K562 (cell line): ENCODE measurements around the gene RPF1. TPM values are rescaled to one million over a fixed set of nuclear protein-coding genes. Genes with fewer than 3 reads are reported as not detected.
A peak's percentile ranks its signal among the peaks of the same experiment; 100 is the strongest.

Source experiments
- ATF1 ChIP-seq, 2 experiments: fragments of 450-650 bp in 1 of 2; IDR thresholded peaks; 2 replicates each; pipeline ENCODE4 v1.6.1; 2016; ENCODE audit warnings: missing compliant biosample characterization in 1 of 2, missing genetic modification characterization in 1 of 2
- CBX5 ChIP-seq: IDR thresholded peaks from 2 replicates; pipeline ENCODE4 v1.6.1; 2014; ENCODE audit warnings: low read depth, borderline replicate concordance
- CHCHD3 ChIP-seq: fragments of 250-450 bp; sonication (Bioruptor Pico); IDR thresholded peaks from 2 replicates; pipeline ENCODE4 v2.1.2; 2022; ENCODE audit warnings: mild to moderate bottlenecking
- COPS2 ChIP-seq: fragments of 450-650 bp; conservative IDR thresholded peaks from 2 replicates; pipeline ENCODE4 v1.6.1; 2016; ENCODE audit warnings: mild to moderate bottlenecking, moderate library complexity
- FOSL1 ChIP-seq: fragments of 200-800 bp; sonication (Bioruptor generic); conservative IDR thresholded peaks from 2 replicates; pipeline ENCODE4 v1.6.1; 2016; ENCODE audit warnings: missing genetic modification characterization, missing compliant biosample characterization
- GATAD2B ChIP-seq: fragments of 450-650 bp; IDR thresholded peaks from 2 replicates; pipeline ENCODE4 v1.6.1; 2017; ENCODE audit warnings: mild to moderate bottlenecking, borderline replicate concordance
- MAX ChIP-seq: sonication (generic); formaldehyde crosslinking; IDR thresholded peaks from 2 replicates; pipeline ENCODE4 v1.9.0; 2022; ENCODE audit warnings: mild to moderate bottlenecking, missing genetic modification reagents
- NCOA1 ChIP-seq: fragments of 450-650 bp; IDR thresholded peaks from 2 replicates; pipeline ENCODE4 v1.6.1; 2016; ENCODE audit warnings: low read depth
- NFE2 ChIP-seq: IDR thresholded peaks from 2 replicates; pipeline ENCODE4 v1.6.1; 2014; ENCODE audit warnings: antibody characterized with exemption, low read depth
- POLR2B ChIP-seq: fragments of 450-650 bp; IDR thresholded peaks from 2 replicates; pipeline ENCODE4 v1.6.1; 2018; ENCODE audit warnings: low read depth; ENCODE audit not compliant: partially characterized antibody
- POLR3A ChIP-seq: IDR thresholded peaks from 2 replicates; pipeline ENCODE4 v1.6.1; 2011; ENCODE audit warnings: borderline replicate concordance, mild to moderate bottlenecking, moderate library complexity; ENCODE audit not compliant: insufficient read length, insufficient read depth; ENCODE audit errors: extremely low read depth
- RAD51 ChIP-seq: fragments of 450-650 bp; IDR thresholded peaks from 2 replicates; pipeline ENCODE4 v1.7.1; 2016; ENCODE audit warnings: low read depth, mild to moderate bottlenecking, borderline replicate concordance
- SETDB1 ChIP-seq: IDR thresholded peaks from one replicate; pipeline ENCODE4 v1.6.1; 2012; ENCODE audit warnings: low read length, control low read depth, inconsistent platforms
- SREBF2 ChIP-seq: sonication (generic); formaldehyde crosslinking; IDR thresholded peaks from 2 replicates; pipeline ENCODE4 v1.4.0; 2020; ENCODE audit warnings: mild to moderate bottlenecking, missing genetic modification reagents
- TAF1 ChIP-seq: IDR thresholded peaks from 2 replicates; pipeline ENCODE4 v1.6.1; 2011; ENCODE audit warnings: mild to moderate bottlenecking, low read length, moderate library complexity; ENCODE audit not compliant: insufficient read depth, control insufficient read depth, severe bottlenecking; ENCODE audit errors: extremely low read depth
- TBL1XR1 ChIP-seq, 2 experiments: IDR thresholded peaks; 2 replicates each; pipeline ENCODE4 v1.6.1; 2012; ENCODE audit warnings: improper control_type of control experiment in 2 of 2, low read length in 2 of 2, mild to moderate bottlenecking in 1 of 2
- TBP ChIP-seq: optimal IDR thresholded peaks from 2 replicates; pipeline ENCODE3; 2011; ENCODE audit warnings: low read depth, low read length, improper control_type of control experiment
- ZNF124 ChIP-seq: sonication (generic); formaldehyde crosslinking; IDR thresholded peaks from 2 replicates; pipeline ENCODE4 v1.8.1; 2022; ENCODE audit warnings: missing genetic modification reagents
- ZNF143 ChIP-seq: sonication (generic); formaldehyde crosslinking; IDR thresholded peaks from 2 replicates; pipeline ENCODE4 v1.9.0; 2022; ENCODE audit warnings: mild to moderate bottlenecking, missing genetic modification reagents
- ZNF146 ChIP-seq: IDR thresholded peaks from one replicate; pipeline ENCODE4 v1.6.1; 2018; ENCODE audit warnings: missing compliant biosample characterization; ENCODE audit not compliant: unreplicated experiment
- ZNF24 ChIP-seq: fragments of 450-650 bp; IDR thresholded peaks from 2 replicates; pipeline ENCODE4 v1.6.1; 2016
- ZNF263 ChIP-seq: sonication (generic); formaldehyde crosslinking; IDR thresholded peaks from 2 replicates; pipeline ENCODE4 v1.8.0; 2022; ENCODE audit warnings: mild to moderate bottlenecking, missing genetic modification reagents, borderline replicate concordance
- ZNF354B ChIP-seq: fragments of 250-450 bp; sonication (Bioruptor Pico); IDR thresholded peaks from 2 replicates; pipeline ENCODE4 v1.4.0; 2020
- ZNF444 ChIP-seq: fragments of 250-450 bp; sonication (Bioruptor Pico); IDR thresholded peaks from 2 replicates; pipeline ENCODE4 v1.4.0; 2020; ENCODE audit warnings: mild to moderate bottlenecking, moderate library complexity
- ZNF639 ChIP-seq, 2 experiments: fragments of 200-800 bp in 1 of 2; sonication (Bioruptor generic) in 1 of 2; sonication (generic) in 1 of 2; formaldehyde crosslinking in 1 of 2; IDR thresholded peaks in 1 of 2; conservative IDR thresholded peaks in 1 of 2; 2 replicates each; pipeline versions ENCODE4 v1.5.0 to v1.6.1; 2016 to 2020; ENCODE audit warnings: missing compliant biosample characterization in 1 of 2, missing genetic modification characterization in 1 of 2, missing genetic modification reagents in 1 of 2
- ZNF695 ChIP-seq: fragments of 450-650 bp; formaldehyde crosslinking; IDR thresholded peaks from 2 replicates; pipeline ENCODE4 v1.4.0; 2020; ENCODE audit warnings: mild to moderate bottlenecking, moderate library complexity
- ZNF707 ChIP-seq: fragments of 250-450 bp; sonication (Bioruptor Pico); conservative IDR thresholded peaks from 2 replicates; pipeline ENCODE4 v1.8.0; 2022; ENCODE audit warnings: inconsistent platforms, mild to moderate bottlenecking, moderate library complexity
- polyA plus RNA-seq, 8 experiments: library from polyadenylated mRNA; depleted of rRNA in 4 of 8; stranded (reverse) in 5 of 8; unstranded in 3 of 8; fragments of >200 nt; fragmentation: Nextera tagmentation in 2 of 8; fragmentation: Illumina TruSeq in 1 of 8; extraction: Ambion mirVana in 2 of 8; extraction: Trizol in 1 of 8; gene quantifications; 2 replicates each; pipeline versions ENCODE4 v1.2.1 to v1.2.3, GENCODE V29; 2011 to 2014; ENCODE audit warnings: inconsistent platforms in 1 of 8, missing spikeins in 1 of 8
- total RNA-seq, 7 experiments: library from RNA; depleted of rRNA in 6 of 7; stranded (reverse); fragments of >200 nt in 6 of 7; fragmentation: Illumina TruSeq in 2 of 7; extraction: Trizol in 2 of 7; gene quantifications; 2 replicates each; pipeline versions ENCODE4 v1.2.1 to v1.2.3, GENCODE V29; 2011 to 2021; ENCODE audit warnings: low replicate concordance in 1 of 7
- TF ChIP-seq, protein P1 (sequence below): fragments of 250-450 bp; sonication (Bioruptor Pico); IDR thresholded peaks from 2 replicates; pipeline ENCODE4 v1.4.0; 2020; ENCODE audit warnings: borderline replicate concordance

The RPF1 gene
- total and polyA plus RNA-seq, 9 of the 15 experiments (the other 6 are each of a cell fraction or from before 2014, with no cell fraction given): 52.4 to 156 (median 90.2) TPM

DNA sequence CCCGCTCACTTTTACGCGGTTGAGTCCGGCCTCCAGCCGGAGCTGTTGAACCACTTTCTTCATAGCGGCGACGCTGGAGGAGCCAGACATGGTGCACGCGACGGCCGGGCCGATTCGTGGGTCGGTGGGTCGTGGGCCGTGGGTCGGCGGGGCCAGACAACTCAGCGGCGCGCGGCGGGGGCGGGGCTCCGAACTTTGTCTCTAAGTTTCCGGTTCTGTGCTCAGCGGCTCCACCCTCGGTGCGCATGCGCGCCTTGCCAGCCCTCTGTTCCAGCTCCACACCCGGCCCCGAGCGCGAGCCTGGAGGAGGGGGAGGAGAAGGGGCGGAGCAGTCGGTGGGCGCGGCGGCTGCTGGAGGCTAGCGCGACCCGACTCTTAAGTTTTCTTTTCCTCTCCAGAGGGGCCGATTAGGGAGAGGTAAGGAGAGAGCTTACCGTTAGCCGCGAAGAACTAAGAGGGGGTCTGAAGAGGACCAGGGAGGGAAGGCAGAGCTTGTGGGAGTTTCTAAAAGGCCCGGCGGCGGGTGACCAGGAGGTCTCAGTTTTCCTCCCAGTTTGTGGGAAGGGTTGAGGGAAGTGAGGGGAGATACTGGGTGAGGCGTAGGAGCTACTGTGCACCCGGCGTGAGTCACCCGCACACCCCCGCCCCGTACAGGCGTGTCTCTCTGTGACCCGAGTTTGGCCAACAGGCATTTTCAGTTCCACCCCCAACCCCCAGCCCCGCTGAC is 27.1 kb downstream of the RPF1 start, which contains the start of the genes GNG5 and SPATA1 (continued):
- TF ChIP-seq POLR3A (no peak), POLR2B (peak; percentile 95), ZNF24 (peak; percentile 46; the same call in 1 of the 2 replicates), GATAD2B (peak; percentile 53), TBL1XR1 (IDR thresholded peaks at IDR 0.05; ENCODE audit: low read length in 2 of 2) (peak; percentile 14 to 17; a peak in 2 of 4 replicates), NFE2 (peak; percentile 12; the same call in 1 of the 2 replicates), TAF1 (peak; percentile 83), ZNF444 (no peak), CHCHD3 (CRISPR knock-in tag) (no peak), ZNF143 (no peak), ZNF263 (peak; percentile 13; the same call in 1 of the 2 replicates), RAD51 (no peak), FOSL1 (tag) (peak; percentile 99), MAX (peak; percentile 37; the same call in 1 of the 2 replicates), ZNF146 (CRISPR knock-in tag) (no peak), SETDB1 (no peak), ZNF707 (CRISPR knock-in tag) (no peak), ZNF124 (CRISPR knock-in tag) (no peak), COPS2 (no peak), TBP (peak; percentile 86), SREBF2 (CRISPR knock-in tag) (no peak), ZNF639 (CRISPR knock-in tag; conservative IDR thresholded peaks at IDR 0.05 in 1 of 2, IDR thresholded peaks at IDR 0.05 in 1 of 2) (peak in 1 of 2 experiments; percentile 82; a peak in 1 of 4 replicates), ZNF695 (CRISPR knock-in tag) (no peak), CBX5 (no peak), ZNF354B (CRISPR knock-in tag) (no peak), NCOA1 (no peak), ATF1 (CRISPR knock-in tag; IDR thresholded peaks at IDR 0.05) (no peak), ATF1 (tag; IDR thresholded peaks at IDR 0.05) (peak; percentile 79)
- TF ChIP-seq, protein P1, sequence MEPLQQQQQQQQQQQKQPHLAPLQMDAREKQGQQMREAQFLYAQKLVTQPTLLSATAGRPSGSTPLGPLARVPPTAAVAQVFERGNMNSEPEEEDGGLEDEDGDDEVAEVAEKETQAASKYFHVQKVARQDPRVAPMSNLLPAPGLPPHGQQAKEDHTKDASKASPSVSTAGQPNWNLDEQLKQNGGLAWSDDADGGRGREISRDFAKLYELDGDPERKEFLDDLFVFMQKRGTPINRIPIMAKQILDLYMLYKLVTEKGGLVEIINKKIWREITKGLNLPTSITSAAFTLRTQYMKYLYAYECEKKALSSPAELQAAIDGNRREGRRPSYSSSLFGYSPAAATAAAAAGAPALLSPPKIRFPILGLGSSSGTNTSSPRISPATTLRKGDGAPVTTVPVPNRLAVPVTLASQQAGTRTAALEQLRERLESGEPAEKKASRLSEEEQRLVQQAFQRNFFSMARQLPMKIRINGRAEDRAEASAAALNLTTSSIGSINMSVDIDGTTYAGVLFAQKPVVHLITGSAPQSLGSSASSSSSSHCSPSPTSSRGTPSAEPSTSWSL (CRISPR knock-in tag): no peak
